ENCODE measurements around the gene NHLRC2. TPM values are rescaled to one million over a fixed set of nuclear protein-coding genes. Genes with fewer than 3 reads are reported as not detected.

NHLRC2 gene
- total and polyA plus RNA-seq, 2 donors (not counting 1 experiment from before 2014, with no cell fraction given): 5.7 to 59.8 TPM

DNA sequence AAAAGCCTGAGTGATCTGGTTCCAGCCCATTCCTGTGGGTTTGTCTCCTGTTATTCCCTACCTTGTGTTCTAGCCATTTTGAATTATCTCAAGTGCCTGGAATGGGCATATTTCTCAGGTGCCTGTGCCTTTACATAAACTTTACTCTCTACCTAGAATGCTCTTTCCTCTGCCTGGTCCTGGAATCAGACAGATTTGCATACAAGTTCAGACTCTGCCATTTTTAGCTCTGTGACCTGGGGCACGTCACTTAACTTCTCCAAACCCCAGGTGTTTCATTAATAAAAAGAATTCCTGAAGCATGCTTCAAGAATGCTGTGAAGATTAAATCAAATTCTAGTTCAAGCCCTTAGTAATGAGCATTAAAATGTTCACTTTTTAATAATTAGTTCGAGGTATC is 8.4 kb upstream of the NHLRC2 start:
- Mint-ChIP-seq H3K9me3 (ENCODE audit: insufficient read depth) (no peaks in the 10 kb centered on the region), H3K27me3 (no peaks in the 10 kb centered on the region), H3K4me3 (no peak overlapping the region), H3K27ac (no peak overlapping the region), H3K4me1 (peaks cover 11% of the 10 kb centered on the region)
- Histone ChIP-seq H3K79me2 (ENCODE audit: control insufficient read depth, insufficient read depth, low read length) (no peaks in the 10 kb centered on the region), H3K27me3 (replicated peaks in 1 of 4; ENCODE audit: control extremely low read depth in 1 of 4, control insufficient read depth in 3 of 4, insufficient read depth in 4 of 4, low read length in 3 of 4) (no peaks in the 10 kb centered on the region), H3K4me1 (ENCODE audit: control insufficient read depth in 2 of 2, insufficient read depth in 2 of 2, low read length in 2 of 2) (peaks cover 4% of the 10 kb centered on the region in 2 donors), H3K4me2 (replicated peaks; ENCODE audit: low read depth, low read length, poor library complexity, severe bottlenecking) (no peak overlapping the region), H2AFZ (ENCODE audit: insufficient read depth, low read depth, low read length, poor library complexity, severe bottlenecking) (no peak overlapping the region), H3K4me3 (ENCODE audit: control extremely low read depth in 1 of 5, extremely low read depth in 1 of 5, insufficient read depth in 1 of 5, low read depth in 2 of 5, low read length in 4 of 5) (no peak overlapping the region), H3K36me3 (replicated peaks in 1 of 2; ENCODE audit: control extremely low read depth in 1 of 2, control insufficient read depth in 1 of 2, extremely low read depth in 1 of 2, insufficient read depth in 2 of 2, low read length in 1 of 2) (no peaks in the 10 kb centered on the region), H3K9ac (ENCODE audit: low read length) (no peak overlapping the region), H3K9me3 (ENCODE audit: control extremely low read depth in 1 of 3, control insufficient read depth in 2 of 3, insufficient read depth in 1 of 3, low read length in 2 of 3) (no peaks in the 10 kb centered on the region), H3K27ac (ENCODE audit: low read length in 2 of 2) (no peak overlapping the region), H4K20me1 (ENCODE audit: control insufficient read depth, insufficient read depth, low read length, poor library complexity, severe bottlenecking) (no peaks in the 10 kb centered on the region)
- CTCF ChIA-PET: no interaction called here
- POLR2A ChIA-PET: no interaction called here
- ATAC-seq (ENCODE audit: low read depth): no peak
- no peak for DNase-seq
- WGBS (ENCODE audit: insufficient coverage): no CpG with 5 or more reads among the region's 2 CpGs
- intact Hi-C loops (cut with micrococcal nuclease): no loop called here
- no peak for TF ChIP-seq EZH2 (IDR thresholded peaks at IDR 0.05; ENCODE audit: borderline replicate concordance, insufficient read depth, low read depth, low read length, poor library complexity, severe bottlenecking)
- TF ChIP-seq, protein P1, sequence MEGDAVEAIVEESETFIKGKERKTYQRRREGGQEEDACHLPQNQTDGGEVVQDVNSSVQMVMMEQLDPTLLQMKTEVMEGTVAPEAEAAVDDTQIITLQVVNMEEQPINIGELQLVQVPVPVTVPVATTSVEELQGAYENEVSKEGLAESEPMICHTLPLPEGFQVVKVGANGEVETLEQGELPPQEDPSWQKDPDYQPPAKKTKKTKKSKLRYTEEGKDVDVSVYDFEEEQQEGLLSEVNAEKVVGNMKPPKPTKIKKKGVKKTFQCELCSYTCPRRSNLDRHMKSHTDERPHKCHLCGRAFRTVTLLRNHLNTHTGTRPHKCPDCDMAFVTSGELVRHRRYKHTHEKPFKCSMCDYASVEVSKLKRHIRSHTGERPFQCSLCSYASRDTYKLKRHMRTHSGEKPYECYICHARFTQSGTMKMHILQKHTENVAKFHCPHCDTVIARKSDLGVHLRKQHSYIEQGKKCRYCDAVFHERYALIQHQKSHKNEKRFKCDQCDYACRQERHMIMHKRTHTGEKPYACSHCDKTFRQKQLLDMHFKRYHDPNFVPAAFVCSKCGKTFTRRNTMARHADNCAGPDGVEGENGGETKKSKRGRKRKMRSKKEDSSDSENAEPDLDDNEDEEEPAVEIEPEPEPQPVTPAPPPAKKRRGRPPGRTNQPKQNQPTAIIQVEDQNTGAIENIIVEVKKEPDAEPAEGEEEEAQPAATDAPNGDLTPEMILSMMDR (IDR thresholded peaks at IDR 0.05): no peak

DNA sequence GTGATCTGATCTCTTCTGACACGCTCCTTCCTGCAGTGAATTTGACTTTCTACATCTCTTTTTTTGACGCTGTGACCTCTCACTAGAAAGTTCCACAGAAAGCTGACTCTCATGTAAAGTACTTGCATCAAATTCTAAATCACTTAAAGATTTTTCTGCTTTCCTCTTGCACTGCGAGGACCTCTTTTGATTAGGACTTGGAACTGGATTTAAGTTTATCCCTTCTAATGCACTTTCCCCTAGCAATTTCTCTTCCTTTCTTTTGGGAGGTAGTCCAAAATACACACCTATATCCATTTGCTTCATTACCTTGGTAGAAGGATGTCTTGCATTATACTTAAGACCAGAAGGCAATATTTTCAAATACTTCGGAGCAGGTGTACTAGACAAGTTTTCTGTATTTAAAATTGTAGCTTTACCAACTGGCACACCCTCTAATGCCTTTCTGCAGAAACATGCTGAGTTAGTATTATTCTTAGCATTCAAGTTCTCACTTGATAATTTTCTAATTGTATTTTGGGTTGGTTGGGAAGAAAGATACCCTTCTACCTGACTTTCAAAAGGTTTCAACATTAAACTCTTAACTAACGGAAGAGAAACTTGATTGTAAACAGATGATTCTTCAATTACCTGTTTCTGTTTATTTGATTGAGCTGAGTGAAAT is 5.2 kb upstream of the NHLRC2 start:
- Mint-ChIP-seq H3K9me3 (ENCODE audit: insufficient read depth) (no peaks in the 10 kb centered on the region), H3K4me1 (peaks cover 24% of the 10 kb centered on the region), H3K4me3 (no peak overlapping the region), H3K27me3 (no peaks in the 10 kb centered on the region), H3K27ac (no peak overlapping the region)
- 100% methylated on average over 2 of the region's 5 CpGs for WGBS (ENCODE audit: insufficient coverage)
- POLR2A ChIA-PET: no interaction called here
- Histone ChIP-seq H3K27ac (ENCODE audit: low read length in 2 of 2) (no peak overlapping the region), H2AFZ (ENCODE audit: insufficient read depth, low read depth, low read length, poor library complexity, severe bottlenecking) (no peak overlapping the region), H3K4me1 (ENCODE audit: control insufficient read depth in 2 of 2, insufficient read depth in 2 of 2, low read length in 2 of 2) (peaks cover 11 to 15% of the 10 kb centered on the region in 2 donors), H3K36me3 (replicated peaks in 1 of 2; ENCODE audit: control extremely low read depth in 1 of 2, control insufficient read depth in 1 of 2, extremely low read depth in 1 of 2, insufficient read depth in 2 of 2, low read length in 1 of 2) (no peaks in the 10 kb centered on the region), H3K4me2 (replicated peaks; ENCODE audit: low read depth, low read length, poor library complexity, severe bottlenecking) (no peak overlapping the region), H3K27me3 (replicated peaks in 1 of 4; ENCODE audit: control extremely low read depth in 1 of 4, control insufficient read depth in 3 of 4, insufficient read depth in 4 of 4, low read length in 3 of 4) (no peaks in the 10 kb centered on the region), H3K9me3 (ENCODE audit: control extremely low read depth in 1 of 3, control insufficient read depth in 2 of 3, insufficient read depth in 1 of 3, low read length in 2 of 3) (no peaks in the 10 kb centered on the region), H4K20me1 (ENCODE audit: control insufficient read depth, insufficient read depth, low read length, poor library complexity, severe bottlenecking) (no peaks in the 10 kb centered on the region), H3K9ac (ENCODE audit: low read length) (no peak overlapping the region), H3K4me3 (ENCODE audit: control extremely low read depth in 1 of 5, extremely low read depth in 1 of 5, insufficient read depth in 1 of 5, low read depth in 2 of 5, low read length in 4 of 5) (no peak overlapping the region), H3K79me2 (ENCODE audit: control insufficient read depth, insufficient read depth, low read length) (peaks cover 12% of the 10 kb centered on the region)
- CTCF ChIA-PET: interaction anchor here (1.1 kb wide), 1 partner anchor 170 kb away, joined by 3 read pairs; the partner anchor contains the start of gene CASP7
- no peak for DNase-seq
- ATAC-seq (ENCODE audit: low read depth): no peak
- intact Hi-C loops (cut with micrococcal nuclease): no loop called here
- TF ChIP-seq, protein P1 (IDR thresholded peaks at IDR 0.05): no peak
- no peak for TF ChIP-seq EZH2 (IDR thresholded peaks at IDR 0.05; ENCODE audit: borderline replicate concordance, insufficient read depth, low read depth, low read length, poor library complexity, severe bottlenecking)

Measured in B cell (primary cell).